NCI-H69 (cell line): ENCODE data around the gene ETDB.
"Not testable (repeated sequence)": the region's sequence is repeated elsewhere in the genome, so short reads cannot be mapped to it uniquely, and the experiment has no call there.

Source experiments
- DNase-seq: peaks from one replicate; lab custom pipeline; 2025; lab: John Stamatoyannopoulos, UW

ETDB gene

GRCh38 chrX:135120056-135120576, at the start of gene ETDB:
Gene ETDB (minus strand): TSS chrX:135120526. CDS start chrX:135119261, 1,265 bp downstream.
- not testable (repeated sequence) for DNase-seq

DNA sequence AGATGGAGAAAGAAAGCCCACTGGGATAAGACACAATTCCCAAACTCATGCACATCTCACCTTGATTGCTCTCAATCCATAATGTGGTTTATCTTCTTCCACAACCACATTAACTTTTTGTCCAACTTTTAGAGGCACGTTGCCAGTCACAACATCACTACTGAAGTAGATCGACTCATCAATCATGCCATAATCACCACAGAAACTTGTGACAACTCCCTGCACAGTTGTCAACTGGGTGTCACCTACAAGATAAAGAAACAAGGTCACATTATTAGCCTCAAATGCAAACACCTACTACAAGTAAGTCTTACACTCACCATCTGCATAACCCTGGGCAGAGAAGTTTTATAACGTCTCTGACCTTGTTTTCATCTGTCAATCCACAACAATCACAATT, 49.2 kb upstream of the ETDB start:
- DNase-seq = not testable (repeated sequence)

- no peak for DNase-seq
Observed at GRCh38 chrX:135168486-135168885, 48.2 kb upstream of the ETDB start.

DNA sequence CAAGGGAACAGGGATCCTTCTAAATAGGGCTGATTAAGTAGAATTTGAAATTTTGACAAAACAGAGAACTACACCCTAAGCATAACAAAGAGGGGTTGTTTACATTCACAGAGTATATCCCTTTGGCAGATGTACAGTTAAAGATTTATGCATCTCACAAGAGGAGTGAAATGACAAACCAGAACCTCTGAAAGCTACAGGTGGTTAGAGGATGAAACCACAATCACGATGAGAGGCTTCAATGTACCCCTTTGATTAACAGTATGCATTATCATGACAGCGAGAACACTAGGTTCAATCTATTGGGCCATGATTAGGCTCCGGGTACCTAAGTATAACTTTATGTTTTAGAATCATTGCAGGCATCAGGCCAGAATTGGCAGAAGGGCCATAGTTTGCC, 34.4 kb upstream of the ETDB start:
- not testable (repeated sequence) for DNase-seq

DNA sequence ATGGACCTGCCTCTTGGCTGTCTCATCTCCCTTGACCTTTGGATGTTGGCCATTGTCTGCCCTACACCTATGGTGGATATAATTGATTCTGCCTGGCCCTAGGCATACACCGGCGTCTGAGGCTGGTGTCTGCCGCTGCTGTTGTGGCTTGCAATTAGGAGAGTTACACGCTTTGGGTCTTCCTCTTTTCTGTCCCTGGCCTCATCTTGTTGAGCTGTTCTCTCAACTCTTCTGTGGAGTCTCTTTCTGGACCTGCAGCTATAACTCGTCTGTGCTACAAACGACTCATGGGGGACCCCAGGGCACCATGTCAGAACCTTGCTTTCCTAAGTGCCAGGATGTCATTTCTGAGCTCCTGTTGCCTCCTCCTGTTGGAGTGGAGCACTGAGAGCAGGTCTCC, 5.8 kb upstream of the ETDB start:
- not testable (repeated sequence) for DNase-seq

- DNase-seq = not testable (repeated sequence)
Observed at GRCh38 chrX:135116064-135116463, 4.3 kb downstream of the ETDB start.

DNA sequence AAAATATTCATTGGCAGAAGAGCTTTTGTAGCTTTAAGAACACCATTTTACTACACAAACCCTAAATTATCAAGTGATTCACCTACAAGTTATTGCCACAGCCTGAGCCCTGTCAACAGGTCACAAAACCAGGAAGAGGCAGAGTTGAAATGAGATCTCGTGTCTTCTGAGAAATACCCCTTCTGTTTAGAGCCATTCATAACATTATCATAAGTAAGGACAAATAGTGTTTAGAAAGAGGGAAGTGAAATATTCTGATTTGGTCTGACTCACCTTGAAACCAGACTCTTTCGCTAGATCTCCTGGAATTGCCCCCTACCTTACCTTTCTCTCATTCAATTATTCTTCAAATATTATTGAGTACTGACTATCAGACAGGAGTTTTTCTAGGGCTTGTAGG, 5.9 kb downstream of the ETDB start:
- no peak for DNase-seq

- no peak for DNase-seq
Observed at GRCh38 chrX:135112743-135113142, 7.6 kb downstream of the ETDB start.

- DNase-seq = peak; percentile 24
Observed at GRCh38 chrX:135112096-135112729, 8.1 kb downstream of the ETDB start.

DNA sequence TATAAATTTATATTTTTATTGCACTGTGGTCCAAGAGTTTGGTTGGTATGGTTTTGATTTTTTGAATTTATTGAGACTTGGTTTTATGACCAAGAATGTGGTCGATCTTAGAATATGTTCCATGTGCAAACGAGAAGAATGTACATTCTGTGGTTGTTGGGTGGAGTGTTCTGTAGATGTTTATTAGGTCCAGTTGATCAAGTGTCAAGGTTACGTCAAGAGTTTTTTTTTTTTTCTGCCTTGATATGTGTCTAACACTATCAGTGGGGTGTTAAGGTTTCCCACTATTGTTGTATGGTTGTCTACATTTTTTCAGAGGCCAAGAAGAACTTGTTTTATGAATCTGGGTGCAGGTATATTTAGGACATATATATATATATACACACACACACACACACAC, 10.8 kb downstream of the ETDB start:
- no peak for DNase-seq

GRCh38 chrX:135099493-135099783, 20.9 kb downstream of the ETDB start:
- no peak for DNase-seq

- not testable (repeated sequence) for DNase-seq
Observed at GRCh38 chrX:135097196-135097744, 23.1 kb downstream of the ETDB start.

GRCh38 chrX:135095715-135096114, 24.6 kb downstream of the ETDB start:
- DNase-seq = no peak

DNA sequence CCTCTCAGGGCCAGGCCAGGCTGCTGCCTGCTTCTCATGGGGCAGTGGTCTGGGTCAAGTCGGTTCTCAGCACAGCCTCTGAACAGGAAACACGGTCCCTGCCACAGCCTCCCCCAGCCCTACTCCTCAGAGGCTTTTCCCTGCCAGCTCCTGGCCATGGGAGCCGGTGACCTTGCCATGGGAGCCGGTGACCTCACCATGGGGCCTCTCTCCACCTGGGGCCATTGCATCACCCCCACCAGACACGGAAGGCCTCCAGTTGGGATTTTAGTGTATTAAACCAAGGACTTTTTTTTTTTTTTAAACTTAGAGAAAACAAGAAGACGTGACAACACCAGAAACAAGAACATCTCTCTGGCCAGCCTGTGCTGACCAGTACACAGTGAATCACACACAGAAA, 25.6 kb downstream of the ETDB start:
- DNase-seq = no peak

DNA sequence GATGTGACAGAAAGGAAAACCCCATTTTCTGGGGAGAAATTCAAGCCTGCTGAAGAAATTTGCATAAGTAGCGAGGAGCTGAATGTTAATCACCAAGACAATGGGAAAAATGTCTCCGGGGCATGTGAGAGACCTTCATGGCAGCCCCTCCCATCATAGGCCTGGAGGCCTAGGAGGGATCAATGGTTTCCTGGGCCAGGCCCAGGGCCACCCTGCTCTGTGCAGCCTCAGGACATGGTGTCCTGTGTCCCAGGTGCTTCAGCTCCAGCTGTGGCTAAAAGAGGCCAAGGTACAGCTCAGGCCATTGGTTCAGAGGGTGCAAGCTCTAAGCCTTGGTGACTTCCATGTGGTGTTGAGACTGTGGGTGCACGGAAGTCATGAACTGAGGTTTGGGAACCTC, 31.2 kb downstream of the ETDB start:
- no peak for DNase-seq

- peak; percentile 73 for DNase-seq
Observed at GRCh38 chrX:135087867-135088266, 32.5 kb downstream of the ETDB start.

- DNase-seq = peak; percentile 82
Observed at GRCh38 chrX:135086197-135086854, 34.0 kb downstream of the ETDB start.

DNA sequence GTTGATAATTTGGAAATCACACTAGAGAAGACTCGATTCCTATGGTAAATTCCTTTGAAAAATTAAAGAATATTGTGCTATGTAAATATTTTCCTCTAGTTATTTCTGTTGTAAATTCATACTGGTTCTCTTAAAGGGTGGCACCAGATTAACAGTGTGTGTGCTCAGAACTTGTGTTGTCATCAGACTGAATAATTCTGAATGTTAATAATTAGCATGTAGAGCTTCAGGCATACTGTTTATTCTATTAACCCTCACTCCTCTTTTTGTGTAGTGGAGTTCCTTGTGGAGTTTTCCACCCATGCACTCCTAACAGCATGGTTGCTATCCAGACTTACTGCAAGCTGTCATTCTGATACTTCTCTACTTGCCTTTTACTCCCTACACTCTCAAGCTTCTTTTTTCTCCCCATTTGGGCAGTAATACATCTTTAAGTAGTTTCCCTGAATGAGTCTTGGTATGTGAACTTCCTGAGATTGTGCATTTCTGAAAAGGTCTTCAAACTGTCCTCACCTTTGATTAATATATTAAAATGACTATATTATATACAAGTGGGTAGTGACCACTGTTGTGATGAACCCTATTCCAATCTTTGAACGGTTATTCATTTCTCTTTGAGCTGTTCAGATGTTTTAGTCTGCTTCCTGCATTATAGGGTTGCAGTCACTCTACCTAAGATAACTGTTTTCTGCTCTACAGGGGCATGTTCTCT, 38.5 kb downstream of the ETDB start:
- no peak for DNase-seq
